Liver (tissue), 3 donors: Measurements from ENCODE around the gene PCDH9.

Experiments
- CTCF ChIP-seq: fragments of 150-350 bp; IDR thresholded peaks from 2 replicates; pipeline ENCODE4 v1.5.1; 2017; ENCODE audit warnings: improper control_type of control experiment, low read depth, low read length; ENCODE audit not compliant: missing input control
- JUND ChIP-seq, 2 donors: IDR thresholded peaks; 2 replicates each; pipeline ENCODE4 v1.6.1; 2016; ENCODE audit warnings: antibody characterized with exemption in 2 of 2
- RAD21 ChIP-seq, 2 donors: IDR thresholded peaks; 2 replicates each; pipeline ENCODE4 v1.6.1; 2016; ENCODE audit warnings: antibody characterized with exemption in 2 of 2, mild to moderate bottlenecking in 2 of 2
- RXRA ChIP-seq, 2 donors: IDR thresholded peaks; 2 replicates each; pipeline ENCODE4 v1.6.1; 2017 to 2018; ENCODE audit warnings: antibody characterized with exemption in 2 of 2, mild to moderate bottlenecking in 1 of 2
- YY1 ChIP-seq: IDR thresholded peaks from 2 replicates; pipeline ENCODE4 v1.6.1; 2016; ENCODE audit warnings: antibody characterized with exemption, mild to moderate bottlenecking
- TF ChIP-seq, protein P1 (sequence below): IDR thresholded peaks from 2 replicates; pipeline ENCODE4 v1.6.1; 2016; ENCODE audit warnings: antibody characterized with exemption
- donor health status: healthy.
- donor health status: healthy.

DNA sequence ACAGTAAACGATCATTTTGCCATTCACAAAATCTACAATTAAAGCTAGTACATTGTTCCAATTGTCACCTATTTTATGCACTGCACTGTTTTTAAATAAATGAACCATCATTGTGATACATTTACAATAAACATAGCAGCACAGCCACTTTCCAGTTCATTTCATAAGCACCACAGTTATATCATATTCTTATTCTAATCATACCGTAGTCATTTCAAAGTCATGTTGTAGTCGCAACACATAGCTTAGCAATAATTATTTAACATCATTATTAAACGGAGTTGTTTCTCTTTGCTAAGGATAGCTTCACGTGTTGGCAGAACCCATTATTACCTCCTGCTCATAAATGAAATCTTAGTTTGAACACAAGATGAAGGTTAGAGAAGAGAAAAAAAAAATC lies 2.2 kb upstream of the PCDH9 start:
- TF ChIP-seq CTCF (no peak), RAD21 (IDR thresholded peaks at IDR 0.05) (no peak), YY1 (no peak), JUND (IDR thresholded peaks at IDR 0.05) (no peak), RXRA (IDR thresholded peaks at IDR 0.05) (no peak)
- TF ChIP-seq, protein P1, sequence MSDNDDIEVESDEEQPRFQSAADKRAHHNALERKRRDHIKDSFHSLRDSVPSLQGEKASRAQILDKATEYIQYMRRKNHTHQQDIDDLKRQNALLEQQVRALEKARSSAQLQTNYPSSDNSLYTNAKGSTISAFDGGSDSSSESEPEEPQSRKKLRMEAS, result no peak
